ENCODE measurements around the gene PDE4D. TPM values are rescaled to one million over a fixed set of nuclear protein-coding genes. Genes with fewer than 3 reads are reported as not detected.

The PDE4D gene
- total RNA-seq, 1 donor from 2014 or later: 14.2 TPM

DNA sequence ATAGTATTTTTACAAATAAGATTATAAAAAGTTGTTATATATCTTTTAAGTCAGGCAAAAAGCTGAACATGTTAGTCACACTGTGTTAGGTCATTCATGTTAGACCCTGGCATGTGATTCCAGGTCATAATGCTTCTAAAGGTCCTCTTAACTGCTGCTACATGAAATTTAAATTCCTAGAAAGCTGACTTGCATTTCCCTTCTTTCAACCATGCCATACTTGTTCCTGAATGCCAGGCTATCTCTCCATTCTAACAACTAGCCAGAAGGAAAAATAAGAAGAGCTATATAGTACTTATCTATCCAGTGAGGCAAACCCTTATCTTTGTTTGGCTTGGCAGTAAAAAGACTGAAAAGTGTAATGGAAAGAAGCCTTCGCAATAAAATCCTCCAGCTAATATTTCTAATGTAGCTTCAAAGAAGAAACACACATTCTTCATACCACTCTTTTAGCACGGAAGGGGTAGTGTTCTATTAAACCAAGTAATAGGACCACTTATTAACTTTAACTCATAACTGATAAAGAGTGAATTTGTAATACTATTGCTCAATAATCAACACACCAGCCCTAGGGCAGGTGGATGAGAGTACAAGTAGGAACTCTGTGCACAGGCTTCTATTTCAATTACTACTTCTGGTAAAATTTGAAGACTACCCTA is 310.2 kb downstream of the PDE4D start:
- peaks cover 30% of the 10 kb centered on the region for H3K4me1 Mint-ChIP-seq (ENCODE audit: low read depth, unreplicated experiment)
- no peaks in the 10 kb centered on the region for H3K27me3 Mint-ChIP-seq (ENCODE audit: low read depth, unreplicated experiment)
- H3K4me1 ChIP-seq (ENCODE audit: insufficient read depth, low read length): peaks cover 14% of the 10 kb centered on the region
- no peak overlapping the region for H3K4me3 ChIP-seq (ENCODE audit: insufficient read depth, low read depth, low read length)
- no peaks in the 10 kb centered on the region for H3K9me3 Mint-ChIP-seq (ENCODE audit: unreplicated experiment)
- DNase-seq (ENCODE audit: low read depth): peak; percentile 47
- H3K27me3 ChIP-seq (ENCODE audit: insufficient read depth, low read length): no peaks in the 10 kb centered on the region
- no peaks in the 10 kb centered on the region for H3K36me3 Mint-ChIP-seq (ENCODE audit: low read depth, unreplicated experiment)
- no peaks in the 10 kb centered on the region for H4K20me1 ChIP-seq (ENCODE audit: insufficient read depth, low read length)
- H2AFZ ChIP-seq (ENCODE audit: low read depth, low read length): no peak overlapping the region
- H3K27ac ChIP-seq (ENCODE audit: low read depth, low read length): no peak overlapping the region
- no peak overlapping the region for H3K9ac ChIP-seq (ENCODE audit: low read length)
- H3K79me2 ChIP-seq (ENCODE audit: insufficient read depth, low read length): no peaks in the 10 kb centered on the region
- H3K9me3 ChIP-seq (ENCODE audit: insufficient read depth, low read depth, low read length): no peaks in the 10 kb centered on the region
- H3K4me2 ChIP-seq (ENCODE audit: low read length): no peak overlapping the region
- no peaks in the 10 kb centered on the region for H3K36me3 ChIP-seq (ENCODE audit: insufficient read depth, low read length)
- H3K4me3 Mint-ChIP-seq (ENCODE audit: unreplicated experiment): no peak overlapping the region
- FAIRE-seq: no peak
- TF ChIP-seq EZH2 (IDR thresholded peaks at IDR 0.05; ENCODE audit: insufficient read depth, low read length): no peak
- TF ChIP-seq, protein P1, sequence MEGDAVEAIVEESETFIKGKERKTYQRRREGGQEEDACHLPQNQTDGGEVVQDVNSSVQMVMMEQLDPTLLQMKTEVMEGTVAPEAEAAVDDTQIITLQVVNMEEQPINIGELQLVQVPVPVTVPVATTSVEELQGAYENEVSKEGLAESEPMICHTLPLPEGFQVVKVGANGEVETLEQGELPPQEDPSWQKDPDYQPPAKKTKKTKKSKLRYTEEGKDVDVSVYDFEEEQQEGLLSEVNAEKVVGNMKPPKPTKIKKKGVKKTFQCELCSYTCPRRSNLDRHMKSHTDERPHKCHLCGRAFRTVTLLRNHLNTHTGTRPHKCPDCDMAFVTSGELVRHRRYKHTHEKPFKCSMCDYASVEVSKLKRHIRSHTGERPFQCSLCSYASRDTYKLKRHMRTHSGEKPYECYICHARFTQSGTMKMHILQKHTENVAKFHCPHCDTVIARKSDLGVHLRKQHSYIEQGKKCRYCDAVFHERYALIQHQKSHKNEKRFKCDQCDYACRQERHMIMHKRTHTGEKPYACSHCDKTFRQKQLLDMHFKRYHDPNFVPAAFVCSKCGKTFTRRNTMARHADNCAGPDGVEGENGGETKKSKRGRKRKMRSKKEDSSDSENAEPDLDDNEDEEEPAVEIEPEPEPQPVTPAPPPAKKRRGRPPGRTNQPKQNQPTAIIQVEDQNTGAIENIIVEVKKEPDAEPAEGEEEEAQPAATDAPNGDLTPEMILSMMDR (IDR thresholded peaks at IDR 0.05; ENCODE audit: insufficient read depth, low read depth, low read length): no peak
- no peak overlapping the region for H3K27ac Mint-ChIP-seq (ENCODE audit: unreplicated experiment)

DNA sequence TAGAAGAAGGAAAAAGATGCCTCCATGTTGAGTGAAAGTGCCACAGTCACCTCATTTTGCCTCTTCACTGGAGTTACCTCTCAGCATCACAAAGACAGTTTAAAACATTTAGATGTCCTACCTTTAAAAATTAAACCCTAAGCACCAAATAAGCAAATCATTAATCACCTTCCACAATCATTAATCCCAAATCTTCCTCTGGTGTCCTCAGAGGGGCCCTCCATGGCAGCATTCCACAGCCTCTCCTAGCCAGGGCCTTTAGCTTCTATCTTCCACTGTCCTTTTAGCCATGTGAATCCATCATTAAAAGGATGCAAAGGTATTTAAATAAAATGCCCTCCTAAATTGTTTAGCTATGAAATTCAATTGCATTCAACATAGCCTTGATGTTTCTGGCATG is 310.8 kb downstream of the PDE4D start:
- Mint-ChIP-seq H3K36me3 (ENCODE audit: low read depth, unreplicated experiment) (no peaks in the 10 kb centered on the region), H3K27me3 (ENCODE audit: low read depth, unreplicated experiment) (no peaks in the 10 kb centered on the region), H3K9me3 (ENCODE audit: unreplicated experiment) (no peaks in the 10 kb centered on the region), H3K4me3 (ENCODE audit: unreplicated experiment) (no peak overlapping the region), H3K27ac (ENCODE audit: unreplicated experiment) (no peak overlapping the region), H3K4me1 (ENCODE audit: low read depth, unreplicated experiment) (peaks cover 27% of the 10 kb centered on the region)
- no peaks in the 10 kb centered on the region for H4K20me1 ChIP-seq (ENCODE audit: insufficient read depth, low read length)
- H3K36me3 ChIP-seq (ENCODE audit: insufficient read depth, low read length): no peaks in the 10 kb centered on the region
- FAIRE-seq (no peak), DNase-seq (ENCODE audit: low read depth) (no peak)
- TF ChIP-seq EZH2 (IDR thresholded peaks at IDR 0.05; ENCODE audit: insufficient read depth, low read length): no peak
- TF ChIP-seq, protein P1 (IDR thresholded peaks at IDR 0.05; ENCODE audit: insufficient read depth, low read depth, low read length): no peak
- H2AFZ ChIP-seq (ENCODE audit: low read depth, low read length): no peak overlapping the region
- H3K4me1 ChIP-seq (ENCODE audit: insufficient read depth, low read length): peaks cover 10% of the 10 kb centered on the region
- H3K4me2 ChIP-seq (ENCODE audit: low read length): no peak overlapping the region
- no peak overlapping the region for H3K9ac ChIP-seq (ENCODE audit: low read length)
- no peaks in the 10 kb centered on the region for H3K79me2 ChIP-seq (ENCODE audit: insufficient read depth, low read length)
- no peaks in the 10 kb centered on the region for H3K9me3 ChIP-seq (ENCODE audit: insufficient read depth, low read depth, low read length)
- no peak overlapping the region for H3K4me3 ChIP-seq (ENCODE audit: insufficient read depth, low read depth, low read length)
- no peak overlapping the region for H3K27ac ChIP-seq (ENCODE audit: low read depth, low read length)
- H3K27me3 ChIP-seq (ENCODE audit: insufficient read depth, low read length): no peaks in the 10 kb centered on the region

DNA sequence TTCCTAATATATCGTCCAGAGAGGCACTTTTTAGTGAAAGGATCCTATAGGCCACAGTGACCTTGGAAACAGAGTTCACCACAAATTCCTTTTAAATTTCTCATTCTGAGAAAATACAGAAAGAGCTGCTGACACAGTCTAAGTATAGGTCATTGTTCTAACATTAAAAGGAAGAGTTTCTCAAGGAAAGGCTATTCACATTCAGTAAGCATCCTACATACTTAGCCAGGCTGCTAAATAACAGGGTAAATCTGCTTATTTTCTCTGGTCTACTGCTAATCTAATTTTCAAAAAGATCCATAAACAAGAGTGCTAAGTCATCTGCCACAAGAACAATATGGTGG is 313.7 kb downstream of the PDE4D start:
- no peaks in the 10 kb centered on the region for H4K20me1 ChIP-seq (ENCODE audit: insufficient read depth, low read length)
- no peak overlapping the region for H2AFZ ChIP-seq (ENCODE audit: low read depth, low read length)
- no peaks in the 10 kb centered on the region for H3K9me3 ChIP-seq (ENCODE audit: insufficient read depth, low read depth, low read length)
- no peak overlapping the region for H3K27ac Mint-ChIP-seq (ENCODE audit: unreplicated experiment)
- peaks cover 23% of the 10 kb centered on the region for H3K4me1 Mint-ChIP-seq (ENCODE audit: low read depth, unreplicated experiment)
- H3K27ac ChIP-seq (ENCODE audit: low read depth, low read length): no peak overlapping the region
- no peaks in the 10 kb centered on the region for H3K79me2 ChIP-seq (ENCODE audit: insufficient read depth, low read length)
- no peaks in the 10 kb centered on the region for H3K36me3 ChIP-seq (ENCODE audit: insufficient read depth, low read length)
- H3K9ac ChIP-seq (ENCODE audit: low read length): no peak overlapping the region
- TF ChIP-seq, protein P1 (IDR thresholded peaks at IDR 0.05; ENCODE audit: insufficient read depth, low read depth, low read length): no peak
- no peak for TF ChIP-seq EZH2 (IDR thresholded peaks at IDR 0.05; ENCODE audit: insufficient read depth, low read length)
- no peaks in the 10 kb centered on the region for H3K4me1 ChIP-seq (ENCODE audit: insufficient read depth, low read length)
- no peak overlapping the region for H3K4me2 ChIP-seq (ENCODE audit: low read length)
- no peak overlapping the region for H3K4me3 Mint-ChIP-seq (ENCODE audit: unreplicated experiment)
- DNase-seq (ENCODE audit: low read depth) (no peak), FAIRE-seq (no peak)
- no peak overlapping the region for H3K4me3 ChIP-seq (ENCODE audit: insufficient read depth, low read depth, low read length)
- H3K27me3 ChIP-seq (ENCODE audit: insufficient read depth, low read length): no peaks in the 10 kb centered on the region
- no peaks in the 10 kb centered on the region for H3K27me3 Mint-ChIP-seq (ENCODE audit: low read depth, unreplicated experiment)
- H3K36me3 Mint-ChIP-seq (ENCODE audit: low read depth, unreplicated experiment): no peaks in the 10 kb centered on the region
- no peaks in the 10 kb centered on the region for H3K9me3 Mint-ChIP-seq (ENCODE audit: unreplicated experiment)

Data from astrocyte (in vitro differentiated cells and primary cell).